AG09309 (cell line): ENCODE measurements around the gene PACS2.
A peak's percentile ranks its signal among the peaks of the same experiment; 100 is the strongest.
"Not testable (repeated sequence)": the region's sequence is repeated elsewhere in the genome, so short reads cannot be mapped to it uniquely, and the experiment has no call there.

Experiments used
- DNase-seq: peaks from one replicate; pipeline ENCODE4 v3.0.0-alpha.2; 2010; ENCODE audit warnings: low read depth
- H3K4me3 ChIP-seq: 2 replicates; pipeline ENCODE4 v1.5.1; 2011; ENCODE audit warnings: mild to moderate bottlenecking, low read depth, low read length, moderate library complexity; ENCODE audit not compliant: control insufficient read depth
- CTCF ChIP-seq: IDR thresholded peaks from 2 replicates; pipeline ENCODE4 v1.5.1; 2011; ENCODE audit warnings: mild to moderate bottlenecking, low read depth, low read length, inconsistent platforms; ENCODE audit not compliant: insufficient read depth, control insufficient read depth; ENCODE audit errors: missing control alignments

Gene PACS2

DNA sequence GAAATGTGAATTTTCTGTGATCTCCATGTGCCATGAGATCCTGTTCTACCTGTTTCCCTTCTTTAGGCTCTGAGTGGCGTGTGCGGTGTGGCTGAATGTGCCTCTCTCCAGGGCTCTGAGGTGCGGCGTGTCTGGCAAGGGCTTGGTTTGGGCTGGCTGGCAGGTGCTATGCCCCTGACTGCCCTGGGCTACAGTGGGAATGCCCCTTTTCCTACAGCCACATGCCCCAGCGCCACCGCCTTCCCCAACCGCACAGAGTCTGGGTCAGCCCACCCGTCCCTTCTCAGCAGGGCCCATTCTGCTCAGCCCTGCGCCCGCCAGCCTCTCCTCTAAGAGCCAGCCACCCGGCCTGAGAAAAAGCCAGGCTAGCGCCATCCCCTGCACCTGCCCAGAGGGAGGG, 41.5 kb upstream of the PACS2 start:
- DNase-seq: no peak
- H3K4me3 ChIP-seq: no peak overlapping the region
- no peak for TF ChIP-seq CTCF

- no peak for TF ChIP-seq CTCF
- DNase-seq: no peak
- H3K4me3 ChIP-seq: no peak overlapping the region
Observed at GRCh38 chr14:105274637-105275036, 39.9 kb upstream of the PACS2 start.

GRCh38 chr14:105275267-105275946, 39.1 kb upstream of the PACS2 start:
- DNase-seq: peak; percentile 14
- no peak overlapping the region for H3K4me3 ChIP-seq
- no peak for TF ChIP-seq CTCF

DNA sequence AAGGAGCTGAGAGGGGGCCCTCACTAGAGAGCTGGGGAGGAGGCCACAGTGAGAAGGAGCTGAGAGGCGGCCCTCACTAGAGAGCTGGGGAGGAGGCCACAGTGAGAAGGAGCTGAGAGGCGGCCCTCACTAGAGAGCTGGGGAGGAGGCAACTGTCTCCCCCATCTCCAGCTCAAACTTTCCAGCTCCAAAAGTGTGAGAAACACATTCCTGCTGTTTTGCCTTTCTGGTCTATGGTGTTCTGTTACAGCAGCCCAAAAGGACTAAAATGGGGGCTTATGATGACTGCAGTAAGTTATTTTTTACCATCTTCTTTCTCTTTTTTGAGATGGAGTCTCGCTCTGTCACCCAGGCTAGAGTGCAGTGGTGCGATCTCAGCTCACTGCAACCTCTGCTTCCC, 37.1 kb upstream of the PACS2 start:
- DNase-seq, H3K4me3 ChIP-seq: not testable (repeated sequence)

DNA sequence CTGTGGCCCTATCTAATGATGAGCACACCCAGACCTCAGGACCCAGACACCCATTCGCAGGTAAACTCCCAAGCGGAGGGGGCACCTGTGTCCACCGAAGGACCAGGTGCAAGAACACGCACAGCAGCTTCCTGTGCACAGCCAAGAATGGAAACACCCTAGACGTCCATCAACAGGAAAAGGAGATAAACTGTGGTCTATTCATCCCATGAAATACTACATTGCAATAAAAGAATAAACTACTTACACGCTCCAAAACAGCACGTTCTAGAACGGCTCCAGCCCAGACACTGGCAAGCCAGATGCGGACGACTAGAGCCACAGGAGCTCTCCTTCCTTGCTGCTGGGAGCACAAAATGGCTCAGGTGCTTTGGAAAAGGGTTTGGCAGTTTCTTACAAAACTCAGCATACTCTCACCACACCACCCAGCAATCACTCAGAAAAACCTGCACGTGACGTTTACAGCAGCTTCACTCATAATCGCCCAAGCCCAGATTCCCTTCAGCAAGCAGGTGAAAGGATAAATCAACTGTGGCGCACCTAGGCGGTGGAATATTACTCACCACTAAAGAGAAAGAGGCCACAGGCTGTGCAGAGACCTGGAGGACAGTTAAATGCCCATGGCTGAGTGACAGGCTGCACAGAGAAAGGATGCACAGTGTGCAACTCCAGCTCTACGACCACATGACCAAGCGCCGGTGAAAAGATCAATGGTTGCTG, 34.7 kb upstream of the PACS2 start:
- DNase-seq: no peak
- no peak overlapping the region for H3K4me3 ChIP-seq
- TF ChIP-seq CTCF: no peak

DNA sequence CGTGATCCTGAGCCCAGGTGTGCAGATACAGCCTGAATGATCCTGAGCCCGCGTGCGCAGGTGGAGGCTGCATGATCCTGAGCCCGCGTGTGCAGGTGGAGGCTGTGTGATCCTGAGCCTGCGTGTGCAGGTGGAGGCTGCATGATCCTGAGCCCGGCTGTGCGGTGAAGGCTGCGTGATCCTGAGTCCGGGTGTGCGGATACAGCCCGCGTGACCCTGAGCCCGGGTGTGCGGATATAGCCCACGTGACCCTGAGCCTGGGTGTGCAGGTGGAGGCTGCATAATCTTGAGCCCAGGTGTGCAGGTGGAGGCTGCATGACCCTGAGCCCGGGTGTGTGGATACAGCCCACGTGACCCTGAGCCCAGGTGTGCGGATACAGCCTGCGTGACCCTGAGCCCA, 34.0 kb upstream of the PACS2 start:
- TF ChIP-seq CTCF: no peak
- no peak for DNase-seq
- no peak overlapping the region for H3K4me3 ChIP-seq

GRCh38 chr14:105281371-105282097, 33.0 kb upstream of the PACS2 start:
- peak; percentile 60 for TF ChIP-seq CTCF
- H3K4me3 ChIP-seq: no peak overlapping the region
- DNase-seq: peak; percentile 27
